DMS 273 treated with DMSO at 0.1 percent for 48 hours (cell line): ENCODE measurements around the gene HPSE2.

Experiments
- DNase-seq: peaks from one replicate; lab custom pipeline; 2025; lab: John Stamatoyannopoulos, UW

The HPSE2 gene

GRCh38 chr10:98613446-98613845, 622.2 kb downstream of the HPSE2 start:
- DNase-seq = no peak

GRCh38 chr10:98611436-98611835, 624.2 kb downstream of the HPSE2 start:
- DNase-seq = no peak

- DNase-seq = no peak
These were observed 624.8 kb downstream of the HPSE2 start for GRCh38 chr10:98610836-98611235.

- no peak for DNase-seq
These were observed 625.4 kb downstream of the HPSE2 start for GRCh38 chr10:98610301-98610700.

- DNase-seq = no peak
These were observed 626.4 kb downstream of the HPSE2 start for GRCh38 chr10:98609265-98609664.

GRCh38 chr10:98608411-98608810, 627.2 kb downstream of the HPSE2 start:
- no peak for DNase-seq

GRCh38 chr10:98602224-98602623, 633.4 kb downstream of the HPSE2 start:
- no peak for DNase-seq

- DNase-seq = no peak
These were observed 636.5 kb downstream of the HPSE2 start for GRCh38 chr10:98599032-98599610.

GRCh38 chr10:98596404-98596803, 639.2 kb downstream of the HPSE2 start:
- DNase-seq = no peak

- no peak for DNase-seq
These were observed 646.0 kb downstream of the HPSE2 start for GRCh38 chr10:98589691-98590090.

- DNase-seq = no peak
These were observed 646.6 kb downstream of the HPSE2 start for GRCh38 chr10:98589007-98589406.

- DNase-seq = no peak
These were observed 648.4 kb downstream of the HPSE2 start for GRCh38 chr10:98587156-98587837.

GRCh38 chr10:98586096-98586495, 649.6 kb downstream of the HPSE2 start:
- DNase-seq = no peak

GRCh38 chr10:98582363-98582762, 653.3 kb downstream of the HPSE2 start:
- DNase-seq = peak; percentile 16

- DNase-seq = no peak
These were observed 658.1 kb downstream of the HPSE2 start for GRCh38 chr10:98577578-98577977.

- DNase-seq = no peak
These were observed 658.5 kb downstream of the HPSE2 start for GRCh38 chr10:98577168-98577567.

GRCh38 chr10:98576096-98576495, 659.6 kb downstream of the HPSE2 start:
- no peak for DNase-seq

GRCh38 chr10:98572594-98572993, 663.1 kb downstream of the HPSE2 start:
- no peak for DNase-seq

GRCh38 chr10:98570834-98571233, 664.8 kb downstream of the HPSE2 start:
- DNase-seq = no peak

GRCh38 chr10:98569853-98570252, 665.8 kb downstream of the HPSE2 start:
- DNase-seq = no peak

- no peak for DNase-seq
These were observed 667.1 kb downstream of the HPSE2 start for GRCh38 chr10:98568551-98568950.

GRCh38 chr10:98567391-98568133, 668.1 kb downstream of the HPSE2 start:
- DNase-seq = no peak

- DNase-seq = no peak
These were observed 671.8 kb downstream of the HPSE2 start for GRCh38 chr10:98563811-98564210.
